ENCODE data around the gene APOBEC3F.

GRCh38 chr22:39103431-39103830 is 62.8 kb downstream of the APOBEC3F start:
- TF ChIP-seq, protein P1, sequence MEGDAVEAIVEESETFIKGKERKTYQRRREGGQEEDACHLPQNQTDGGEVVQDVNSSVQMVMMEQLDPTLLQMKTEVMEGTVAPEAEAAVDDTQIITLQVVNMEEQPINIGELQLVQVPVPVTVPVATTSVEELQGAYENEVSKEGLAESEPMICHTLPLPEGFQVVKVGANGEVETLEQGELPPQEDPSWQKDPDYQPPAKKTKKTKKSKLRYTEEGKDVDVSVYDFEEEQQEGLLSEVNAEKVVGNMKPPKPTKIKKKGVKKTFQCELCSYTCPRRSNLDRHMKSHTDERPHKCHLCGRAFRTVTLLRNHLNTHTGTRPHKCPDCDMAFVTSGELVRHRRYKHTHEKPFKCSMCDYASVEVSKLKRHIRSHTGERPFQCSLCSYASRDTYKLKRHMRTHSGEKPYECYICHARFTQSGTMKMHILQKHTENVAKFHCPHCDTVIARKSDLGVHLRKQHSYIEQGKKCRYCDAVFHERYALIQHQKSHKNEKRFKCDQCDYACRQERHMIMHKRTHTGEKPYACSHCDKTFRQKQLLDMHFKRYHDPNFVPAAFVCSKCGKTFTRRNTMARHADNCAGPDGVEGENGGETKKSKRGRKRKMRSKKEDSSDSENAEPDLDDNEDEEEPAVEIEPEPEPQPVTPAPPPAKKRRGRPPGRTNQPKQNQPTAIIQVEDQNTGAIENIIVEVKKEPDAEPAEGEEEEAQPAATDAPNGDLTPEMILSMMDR (IDR thresholded peaks at IDR 0.05): no peak
- TF ChIP-seq TAF1 (IDR thresholded peaks at IDR 0.05; ENCODE audit: borderline replicate concordance, low read depth, low read length) (no peak), EP300 (IDR thresholded peaks at IDR 0.05; ENCODE audit: borderline replicate concordance in 1 of 2, low read depth in 1 of 2, low read length in 1 of 2) (no peak), EZH2phosphoT487 (IDR thresholded peaks at IDR 0.05; ENCODE audit: borderline replicate concordance, low read depth) (no peak)
